Activated naive CD4-positive, alpha-beta T cell treated with anti-CD3 and anti-CD28 coated beads, Interleukin-2, amount 50 U/mL, for 24 hours (primary cell): ENCODE measurements around the gene CNTNAP2.

ENCODE experiments used
- H3K27ac Mint-ChIP-seq: one replicate; pipeline ENCODE4 v1.8.0; 2021; ENCODE audit warnings: mild to moderate bottlenecking, mixed read lengths
- H3K27me3 Mint-ChIP-seq: one replicate; pipeline ENCODE4 v1.8.0; 2021; ENCODE audit warnings: mixed read lengths
- H3K36me3 Mint-ChIP-seq: one replicate; pipeline ENCODE4 v1.8.0; 2021; ENCODE audit warnings: mixed read lengths
- H3K4me1 Mint-ChIP-seq: one replicate; pipeline ENCODE4 v1.8.0; 2021; ENCODE audit warnings: mixed read lengths
- H3K4me3 Mint-ChIP-seq: one replicate; pipeline ENCODE4 v1.8.0; 2021; ENCODE audit warnings: mild to moderate bottlenecking, mixed read lengths
- H3K9me3 Mint-ChIP-seq: one replicate; pipeline ENCODE4 v1.8.0; 2021; ENCODE audit warnings: mixed read lengths

CNTNAP2 gene

DNA sequence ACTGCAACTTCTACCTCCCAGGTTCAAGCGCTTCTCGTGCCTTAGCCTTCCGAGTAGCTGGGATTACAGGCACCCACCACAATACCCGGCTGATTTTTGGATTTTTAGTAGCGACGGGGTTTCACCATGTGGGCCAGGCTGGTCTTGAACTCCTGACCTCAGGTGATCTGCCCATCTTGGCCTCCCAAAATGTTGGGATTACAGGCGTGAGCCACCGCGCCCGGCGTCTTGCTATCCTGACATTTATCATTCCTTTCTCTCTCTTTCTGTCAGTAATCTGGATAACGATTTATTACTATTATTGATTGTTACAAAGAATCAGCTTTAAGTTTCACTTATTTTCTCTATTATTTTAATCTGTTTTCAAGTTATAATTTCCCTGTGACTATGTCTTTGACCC is 548.4 kb downstream of the CNTNAP2 start:
- H3K9me3 Mint-ChIP-seq: peaks cover 11% of the 10 kb centered on the region
- H3K36me3 Mint-ChIP-seq: no peaks in the 10 kb centered on the region
- H3K27me3 Mint-ChIP-seq: no peaks in the 10 kb centered on the region
- H3K27ac Mint-ChIP-seq: no peak overlapping the region
- H3K4me3 Mint-ChIP-seq: no peak overlapping the region
- H3K4me1 Mint-ChIP-seq: no peaks in the 10 kb centered on the region

DNA sequence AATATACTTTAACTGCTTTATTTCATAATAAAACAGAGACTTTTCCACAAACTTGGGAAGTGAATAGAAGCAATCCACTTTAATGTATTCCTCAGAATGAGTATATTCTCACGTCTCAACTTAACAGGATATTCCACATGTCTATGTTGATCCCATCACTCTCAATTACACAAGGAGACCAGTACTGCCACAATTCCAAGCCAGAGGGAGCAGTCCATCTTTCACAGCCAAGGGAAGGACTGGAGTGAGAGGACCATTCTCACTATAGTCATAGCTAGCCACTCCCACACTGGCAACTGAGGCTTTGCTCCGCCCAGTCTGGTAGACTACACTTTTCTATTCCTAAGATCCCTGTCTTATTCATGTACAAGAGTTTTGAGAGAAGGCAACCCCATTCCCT is 553.9 kb downstream of the CNTNAP2 start:
- H3K9me3 Mint-ChIP-seq: peaks cover 16% of the 10 kb centered on the region
- no peaks in the 10 kb centered on the region for H3K36me3 Mint-ChIP-seq
- H3K4me3 Mint-ChIP-seq: no peak overlapping the region
- no peak overlapping the region for H3K27ac Mint-ChIP-seq
- no peaks in the 10 kb centered on the region for H3K4me1 Mint-ChIP-seq
- H3K27me3 Mint-ChIP-seq: no peaks in the 10 kb centered on the region

DNA sequence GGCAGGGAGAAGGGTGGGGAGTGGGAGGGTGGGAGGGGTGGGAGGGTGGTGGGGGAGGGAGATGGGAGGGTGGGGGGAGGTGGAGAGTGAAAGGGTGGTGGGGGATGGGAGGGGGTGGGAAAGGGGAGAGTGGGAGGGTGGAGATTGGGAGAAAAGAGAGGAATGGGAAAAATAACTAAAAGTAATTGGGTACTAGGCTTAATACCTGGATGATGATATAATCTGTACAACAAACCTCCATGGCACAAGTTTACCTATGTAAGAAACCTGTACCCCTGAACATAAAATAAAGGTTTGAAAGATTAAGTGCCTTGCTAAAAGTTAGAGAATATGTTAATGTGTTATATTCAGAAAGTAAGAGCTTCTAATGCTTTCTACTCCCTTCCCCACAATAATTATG is 564.9 kb downstream of the CNTNAP2 start:
- H3K9me3 Mint-ChIP-seq: peaks cover 11% of the 10 kb centered on the region
- no peaks in the 10 kb centered on the region for H3K4me1 Mint-ChIP-seq
- no peak overlapping the region for H3K27ac Mint-ChIP-seq
- H3K36me3 Mint-ChIP-seq: no peaks in the 10 kb centered on the region
- H3K27me3 Mint-ChIP-seq: no peaks in the 10 kb centered on the region
- no peak overlapping the region for H3K4me3 Mint-ChIP-seq

DNA sequence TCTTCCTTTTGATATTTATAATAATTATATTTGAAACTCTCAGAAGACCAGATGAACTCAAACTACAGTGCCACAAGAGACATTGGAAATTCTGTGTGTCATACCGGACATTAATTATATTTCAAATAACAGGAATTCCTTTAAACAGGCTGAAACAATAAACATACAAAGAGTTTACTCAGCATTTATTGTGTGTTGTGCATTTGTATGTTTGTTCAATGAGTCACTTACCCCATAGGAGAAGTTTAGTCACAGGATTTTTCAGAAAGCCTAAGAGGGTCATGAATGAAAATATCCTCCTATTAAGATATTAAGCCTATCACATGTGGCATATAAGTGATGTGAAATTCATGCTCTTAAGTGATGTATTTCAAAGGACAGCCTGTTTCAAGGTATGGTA is 566.8 kb downstream of the CNTNAP2 start:
- peaks cover 5% of the 10 kb centered on the region for H3K9me3 Mint-ChIP-seq
- H3K36me3 Mint-ChIP-seq: no peaks in the 10 kb centered on the region
- H3K27me3 Mint-ChIP-seq: no peaks in the 10 kb centered on the region
- no peak overlapping the region for H3K27ac Mint-ChIP-seq
- H3K4me1 Mint-ChIP-seq: no peaks in the 10 kb centered on the region
- no peak overlapping the region for H3K4me3 Mint-ChIP-seq

DNA sequence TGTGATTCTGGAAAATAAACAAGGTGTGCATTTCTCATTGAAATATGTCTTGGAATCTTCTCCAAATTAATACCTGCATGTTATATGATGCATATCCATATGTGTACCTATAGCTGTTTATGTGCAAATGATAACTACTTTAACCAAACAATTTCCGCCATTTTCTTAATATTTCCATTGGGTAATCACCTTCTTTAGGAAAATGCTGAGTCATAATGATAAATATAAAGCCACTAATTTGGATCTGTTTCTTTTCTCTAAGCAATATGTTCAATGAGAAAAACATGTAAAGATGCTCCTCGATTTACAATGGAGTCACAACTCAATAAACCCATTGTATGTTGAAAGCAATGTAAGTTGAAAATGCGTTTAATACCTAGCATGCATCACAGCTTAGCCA is 574.4 kb downstream of the CNTNAP2 start:
- no peaks in the 10 kb centered on the region for H3K27me3 Mint-ChIP-seq
- H3K27ac Mint-ChIP-seq: no peak overlapping the region
- H3K4me3 Mint-ChIP-seq: no peak overlapping the region
- no peaks in the 10 kb centered on the region for H3K4me1 Mint-ChIP-seq
- H3K9me3 Mint-ChIP-seq: no peaks in the 10 kb centered on the region
- no peaks in the 10 kb centered on the region for H3K36me3 Mint-ChIP-seq

DNA sequence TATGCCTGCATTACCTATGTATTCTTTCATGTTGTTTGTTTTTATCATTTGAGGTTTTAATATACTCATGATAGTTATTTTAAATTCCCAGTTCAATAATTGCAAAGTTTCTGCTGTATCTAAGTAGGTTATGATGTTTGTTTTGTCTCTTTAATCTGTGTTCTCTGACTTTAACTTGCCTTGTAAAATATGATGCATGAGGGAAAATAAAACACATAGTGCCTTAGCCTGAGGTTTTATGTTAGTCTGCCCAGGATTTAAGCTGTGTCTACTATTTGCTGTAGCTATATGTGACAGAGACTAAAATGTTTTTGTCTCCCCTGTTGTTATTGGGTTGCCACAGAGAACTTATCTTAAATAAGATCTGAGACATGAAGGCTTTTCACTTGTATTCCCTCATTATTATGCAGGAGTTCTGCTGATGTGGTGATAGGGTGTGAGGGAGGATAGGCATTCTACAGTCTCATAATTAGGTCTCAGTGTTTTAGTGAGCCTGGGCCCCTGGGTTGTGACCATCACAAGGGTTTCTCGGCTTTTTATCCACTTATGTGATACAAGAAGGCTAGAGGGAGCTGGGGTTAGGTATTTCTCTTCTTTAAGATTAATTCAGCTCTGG is 582.5 kb downstream of the CNTNAP2 start:
- no peaks in the 10 kb centered on the region for H3K4me1 Mint-ChIP-seq
- H3K4me3 Mint-ChIP-seq: no peak overlapping the region
- H3K9me3 Mint-ChIP-seq: peaks cover 7% of the 10 kb centered on the region
- H3K27me3 Mint-ChIP-seq: no peaks in the 10 kb centered on the region
- no peaks in the 10 kb centered on the region for H3K36me3 Mint-ChIP-seq
- H3K27ac Mint-ChIP-seq: no peak overlapping the region

DNA sequence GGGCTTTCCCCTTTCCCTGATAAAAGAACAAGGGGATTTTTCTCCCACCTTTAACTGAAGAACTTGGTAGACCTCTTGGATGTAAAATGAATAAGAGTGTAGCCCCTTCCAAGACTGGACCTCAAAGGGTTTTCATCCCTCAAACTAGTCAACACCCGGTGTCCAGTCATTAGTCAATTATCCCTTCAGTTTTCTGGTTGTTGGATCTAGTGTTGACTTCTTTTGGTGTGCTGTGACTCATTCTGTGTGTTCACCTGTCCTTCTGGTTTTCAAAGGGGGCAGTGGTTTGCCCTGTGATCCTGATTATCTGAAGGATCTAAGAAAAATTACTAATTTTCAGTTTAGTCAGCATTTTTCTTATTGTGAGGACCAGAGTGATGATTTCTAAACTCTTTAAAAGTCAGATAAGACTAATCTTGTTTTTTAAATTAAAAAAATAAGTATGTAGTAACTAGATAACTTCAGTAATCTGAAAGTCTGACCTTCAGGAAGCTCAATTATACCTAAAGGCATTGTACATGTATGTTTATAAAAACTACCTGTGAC is 583.5 kb downstream of the CNTNAP2 start:
- no peaks in the 10 kb centered on the region for H3K4me1 Mint-ChIP-seq
- H3K36me3 Mint-ChIP-seq: no peaks in the 10 kb centered on the region
- H3K27me3 Mint-ChIP-seq: no peaks in the 10 kb centered on the region
- H3K9me3 Mint-ChIP-seq: peaks cover 7% of the 10 kb centered on the region
- no peak overlapping the region for H3K4me3 Mint-ChIP-seq
- no peak overlapping the region for H3K27ac Mint-ChIP-seq

DNA sequence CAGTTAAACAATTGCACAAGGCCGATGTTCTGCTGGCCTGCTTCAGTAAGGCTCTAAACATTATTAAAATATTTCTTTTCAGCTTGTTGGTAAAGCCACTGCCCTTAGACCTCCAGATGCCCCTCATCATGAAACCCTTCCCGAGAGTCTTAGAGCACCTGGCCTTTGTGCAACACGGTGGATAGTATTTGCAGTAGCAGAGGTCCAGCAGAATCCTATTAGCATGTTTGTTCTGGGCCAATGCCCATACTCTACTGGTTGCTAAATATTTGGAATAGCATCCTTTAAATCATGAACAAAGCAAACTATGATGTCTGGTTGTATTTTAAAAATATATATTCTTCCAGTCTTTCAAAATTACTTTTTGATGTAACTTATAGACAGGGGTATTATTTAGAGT is 584.6 kb downstream of the CNTNAP2 start:
- H3K36me3 Mint-ChIP-seq: no peaks in the 10 kb centered on the region
- no peak overlapping the region for H3K4me3 Mint-ChIP-seq
- peaks cover 9% of the 10 kb centered on the region for H3K9me3 Mint-ChIP-seq
- no peak overlapping the region for H3K27ac Mint-ChIP-seq
- no peaks in the 10 kb centered on the region for H3K27me3 Mint-ChIP-seq
- H3K4me1 Mint-ChIP-seq: no peaks in the 10 kb centered on the region

DNA sequence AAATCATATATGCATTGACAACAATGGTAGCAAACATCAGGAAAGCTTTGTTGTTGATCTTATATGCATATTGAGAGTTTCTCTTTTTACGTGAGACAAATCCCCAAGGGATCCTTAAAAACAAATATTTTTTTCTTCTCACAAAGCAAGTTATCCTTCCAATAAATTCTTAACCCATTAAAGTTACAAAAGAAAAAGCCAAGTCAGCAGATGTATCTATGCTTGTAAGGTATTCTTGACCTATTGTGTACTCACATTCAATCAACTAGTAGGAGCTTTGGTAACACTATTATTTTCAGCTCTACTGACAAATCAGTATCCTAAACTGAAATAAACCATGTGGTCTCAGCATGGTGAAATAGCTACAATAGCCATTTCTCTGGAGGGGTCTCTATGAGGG is 586.3 kb downstream of the CNTNAP2 start:
- Mint-ChIP-seq H3K4me3 (no peak overlapping the region), H3K36me3 (no peaks in the 10 kb centered on the region), H3K27me3 (no peaks in the 10 kb centered on the region), H3K4me1 (no peaks in the 10 kb centered on the region), H3K9me3 (peaks cover 4% of the 10 kb centered on the region), H3K27ac (no peak overlapping the region)

DNA sequence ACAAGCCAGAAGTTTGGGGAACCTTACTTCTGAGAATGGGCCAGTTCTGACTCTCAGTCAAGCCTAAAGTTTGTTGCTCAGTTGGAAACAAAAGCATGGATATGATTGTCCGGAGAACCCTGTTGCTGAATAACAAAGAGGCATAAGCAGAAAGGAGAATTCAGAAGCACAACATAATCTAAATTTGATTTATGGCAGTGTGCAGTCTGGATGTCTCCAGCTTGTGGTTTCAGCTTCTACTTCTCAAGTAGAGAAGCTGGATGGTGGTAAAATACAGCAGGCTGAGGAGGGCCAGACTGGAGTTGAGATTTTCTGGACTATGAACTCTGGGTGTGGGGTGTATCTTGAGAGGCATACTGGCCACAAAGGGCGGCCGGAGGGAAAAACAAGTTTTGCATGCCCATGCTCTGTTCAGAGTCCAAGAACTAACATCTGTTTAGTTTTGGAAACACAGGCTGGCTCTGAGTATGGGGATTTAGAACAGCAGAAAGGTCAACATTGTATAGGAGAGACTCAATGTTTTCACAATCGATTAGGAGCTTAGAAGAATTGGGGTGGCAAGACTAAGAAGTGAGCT is 592.9 kb downstream of the CNTNAP2 start:
- H3K4me1 Mint-ChIP-seq: no peaks in the 10 kb centered on the region
- H3K9me3 Mint-ChIP-seq: peaks cover 12% of the 10 kb centered on the region
- H3K27me3 Mint-ChIP-seq: no peaks in the 10 kb centered on the region
- no peaks in the 10 kb centered on the region for H3K36me3 Mint-ChIP-seq
- H3K4me3 Mint-ChIP-seq: no peak overlapping the region
- H3K27ac Mint-ChIP-seq: no peak overlapping the region

DNA sequence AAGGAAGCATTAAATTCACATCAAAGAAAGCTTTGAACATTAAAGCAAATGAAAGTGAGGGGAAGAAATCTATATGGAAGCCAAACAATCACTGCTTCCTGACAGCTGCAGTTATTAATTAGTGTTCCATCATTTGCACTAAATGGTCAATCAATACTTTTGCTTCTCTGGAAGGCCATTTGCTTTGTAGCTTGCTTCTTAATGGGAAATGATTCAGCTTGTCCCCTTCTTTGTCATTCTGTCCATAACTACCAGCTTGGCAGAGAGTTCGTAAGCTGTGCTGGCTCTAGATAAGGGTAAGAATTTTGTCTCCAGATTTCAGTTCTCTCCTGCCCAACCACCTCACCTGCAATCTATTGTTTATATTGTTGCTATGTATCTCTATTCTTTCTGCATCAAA is 596.6 kb downstream of the CNTNAP2 start:
- peaks cover 8% of the 10 kb centered on the region for H3K9me3 Mint-ChIP-seq
- H3K4me3 Mint-ChIP-seq: no peak overlapping the region

DNA sequence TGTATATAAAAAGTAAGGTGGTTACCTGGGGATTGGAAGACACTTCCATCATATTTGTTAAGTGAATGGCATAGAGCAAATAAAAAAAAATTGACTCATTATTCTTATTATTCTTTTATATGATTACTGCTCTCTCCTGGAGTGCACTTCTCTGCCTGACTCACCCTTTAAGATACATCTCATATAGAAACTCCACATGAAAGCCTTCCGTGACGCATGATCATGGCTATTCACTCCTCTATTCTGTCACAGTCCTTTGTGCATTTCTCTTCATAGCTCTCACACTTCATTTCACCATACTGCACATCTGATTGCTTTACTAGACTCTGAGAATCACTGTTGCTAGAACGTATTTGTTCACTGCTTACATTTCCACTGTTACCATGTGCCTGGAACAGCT is 597.3 kb downstream of the CNTNAP2 start:
- H3K9me3 Mint-ChIP-seq: peaks cover 8% of the 10 kb centered on the region
- H3K4me1 Mint-ChIP-seq: no peaks in the 10 kb centered on the region
- H3K27ac Mint-ChIP-seq: no peak overlapping the region
- no peaks in the 10 kb centered on the region for H3K27me3 Mint-ChIP-seq
- H3K36me3 Mint-ChIP-seq: no peaks in the 10 kb centered on the region
- no peak overlapping the region for H3K4me3 Mint-ChIP-seq

More for the DNA sequence above, 596.6 kb downstream of the CNTNAP2 start:
- Mint-ChIP-seq H3K36me3 (no peaks in the 10 kb centered on the region), H3K27ac (no peak overlapping the region), H3K4me1 (no peaks in the 10 kb centered on the region), H3K27me3 (no peaks in the 10 kb centered on the region)

DNA sequence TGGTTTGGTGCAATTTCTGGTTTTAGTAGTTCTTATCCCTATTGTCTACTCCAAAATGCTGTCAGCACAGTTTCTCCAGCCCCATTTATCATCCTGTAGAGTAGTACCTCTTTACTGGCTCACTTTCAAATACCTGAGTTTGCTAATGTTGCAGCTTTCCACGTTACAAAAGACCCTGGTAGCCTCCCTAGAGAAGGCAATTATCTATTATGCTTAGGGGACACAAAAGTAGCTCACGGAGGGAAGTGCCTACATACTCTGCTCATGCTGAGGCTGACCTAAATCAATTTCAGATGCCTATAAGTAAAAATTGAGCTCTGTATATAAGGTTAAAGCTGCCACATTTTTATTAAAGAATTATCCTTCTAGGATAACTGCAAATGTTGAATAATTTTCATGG is 603.6 kb downstream of the CNTNAP2 start:
- Mint-ChIP-seq H3K27ac (no peak overlapping the region), H3K4me3 (no peak overlapping the region), H3K27me3 (no peaks in the 10 kb centered on the region), H3K9me3 (no peaks in the 10 kb centered on the region), H3K36me3 (no peaks in the 10 kb centered on the region), H3K4me1 (no peaks in the 10 kb centered on the region)

DNA sequence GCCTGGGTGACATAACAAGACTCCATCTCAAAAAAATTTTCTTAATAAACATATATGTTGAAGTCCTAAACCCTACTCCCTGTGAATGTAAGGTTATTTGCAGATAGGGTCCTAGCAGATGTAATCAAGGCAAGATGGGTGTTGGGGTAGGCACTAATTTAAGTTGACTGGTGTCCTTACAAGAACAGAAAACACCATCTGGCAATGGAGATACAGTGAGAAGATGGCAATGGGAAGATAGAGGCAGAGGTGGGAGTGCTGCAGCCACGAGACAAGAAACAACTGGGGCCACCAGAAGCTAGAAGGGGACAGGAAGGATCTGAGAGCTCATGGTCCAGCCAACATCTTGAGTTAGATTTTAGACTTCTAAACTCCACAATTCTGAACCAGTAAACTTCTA is 606.4 kb downstream of the CNTNAP2 start:
- H3K4me1 Mint-ChIP-seq: no peaks in the 10 kb centered on the region
- H3K27ac Mint-ChIP-seq: no peak overlapping the region
- H3K27me3 Mint-ChIP-seq: no peaks in the 10 kb centered on the region
- no peak overlapping the region for H3K4me3 Mint-ChIP-seq
- no peaks in the 10 kb centered on the region for H3K9me3 Mint-ChIP-seq
- H3K36me3 Mint-ChIP-seq: no peaks in the 10 kb centered on the region

DNA sequence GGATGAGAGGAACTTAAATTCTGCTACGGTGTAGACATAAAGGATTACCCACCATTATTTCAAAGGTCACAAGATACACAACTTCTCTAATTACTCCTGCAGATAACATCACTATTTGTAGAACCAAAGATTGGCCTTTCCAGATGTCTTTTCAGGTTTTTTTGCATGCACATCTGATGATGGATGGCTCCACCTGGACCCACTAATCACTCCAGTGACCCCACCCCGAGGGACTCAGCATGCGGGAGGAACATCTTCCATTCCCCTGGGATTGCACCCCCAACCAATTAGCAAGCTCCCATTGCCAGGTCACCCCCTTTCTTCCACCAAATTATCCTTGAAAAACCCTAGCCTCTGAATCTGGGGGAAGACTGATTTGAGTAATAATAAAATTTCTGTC is 608.9 kb downstream of the CNTNAP2 start:
- H3K36me3 Mint-ChIP-seq: no peaks in the 10 kb centered on the region
- no peak overlapping the region for H3K4me3 Mint-ChIP-seq
- no peaks in the 10 kb centered on the region for H3K9me3 Mint-ChIP-seq
- no peaks in the 10 kb centered on the region for H3K27me3 Mint-ChIP-seq
- H3K4me1 Mint-ChIP-seq: no peaks in the 10 kb centered on the region
- H3K27ac Mint-ChIP-seq: no peak overlapping the region

DNA sequence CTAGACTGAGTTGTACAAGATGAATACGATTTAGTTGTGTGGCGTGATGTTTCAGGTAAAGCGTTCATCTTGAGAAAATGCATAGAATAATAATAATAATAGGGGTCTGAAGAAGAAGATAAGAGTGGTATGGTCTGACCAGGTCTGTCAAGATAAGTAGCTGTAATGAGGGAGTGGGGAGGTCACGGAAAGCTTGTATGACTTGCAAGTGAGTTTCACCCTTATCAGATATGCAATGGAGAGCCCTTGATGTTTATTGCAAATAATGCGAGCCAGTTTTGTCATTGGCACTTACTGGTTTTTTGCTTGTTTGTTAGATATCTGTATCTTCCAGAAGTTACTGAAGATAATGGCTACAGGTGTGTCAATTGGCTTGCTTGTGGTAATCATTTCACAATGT is 611.5 kb downstream of the CNTNAP2 start:
- Mint-ChIP-seq H3K36me3 (no peaks in the 10 kb centered on the region), H3K4me1 (no peaks in the 10 kb centered on the region), H3K27ac (no peak overlapping the region), H3K27me3 (no peaks in the 10 kb centered on the region), H3K4me3 (no peak overlapping the region), H3K9me3 (no peaks in the 10 kb centered on the region)

DNA sequence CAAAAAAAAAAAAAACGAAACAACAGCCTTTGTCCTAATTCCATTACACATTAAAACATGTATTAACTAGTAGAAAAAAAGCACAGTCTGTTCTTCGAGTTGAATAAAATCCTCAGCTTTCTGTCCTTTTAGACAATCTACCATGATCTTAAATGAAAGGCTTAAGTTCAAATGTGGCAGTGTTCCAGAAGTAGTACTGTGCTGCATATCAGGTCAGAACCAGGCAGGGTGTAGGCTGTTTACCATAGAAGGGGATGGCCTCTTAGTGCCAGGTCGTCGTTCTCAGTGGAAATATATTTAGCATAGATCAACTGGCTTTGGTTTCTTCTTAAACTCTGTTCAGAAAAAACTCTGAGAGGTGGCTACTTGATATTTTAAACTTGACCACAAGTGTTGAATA is 612.0 kb downstream of the CNTNAP2 start:
- Mint-ChIP-seq H3K27ac (no peak overlapping the region), H3K36me3 (no peaks in the 10 kb centered on the region), H3K4me1 (no peaks in the 10 kb centered on the region), H3K9me3 (no peaks in the 10 kb centered on the region), H3K4me3 (no peak overlapping the region), H3K27me3 (no peaks in the 10 kb centered on the region)
